Stimulated activated CD4-positive, alpha-beta T cell treated with anti-CD3 and anti-CD28 coated beads, Interleukin-2, amount 100 ng/mL, for 48 hours (primary cell): ENCODE measurements around the gene TINAGL1.
"Not testable (repeated sequence)": the region's sequence is repeated elsewhere in the genome, so short reads cannot be mapped to it uniquely, and the experiment has no call there.

Experiments
- DNase-seq, 2 donors: peaks; one replicate each; pipeline ENCODE4 v3.0.0-alpha.2; 2020

Gene TINAGL1

DNA sequence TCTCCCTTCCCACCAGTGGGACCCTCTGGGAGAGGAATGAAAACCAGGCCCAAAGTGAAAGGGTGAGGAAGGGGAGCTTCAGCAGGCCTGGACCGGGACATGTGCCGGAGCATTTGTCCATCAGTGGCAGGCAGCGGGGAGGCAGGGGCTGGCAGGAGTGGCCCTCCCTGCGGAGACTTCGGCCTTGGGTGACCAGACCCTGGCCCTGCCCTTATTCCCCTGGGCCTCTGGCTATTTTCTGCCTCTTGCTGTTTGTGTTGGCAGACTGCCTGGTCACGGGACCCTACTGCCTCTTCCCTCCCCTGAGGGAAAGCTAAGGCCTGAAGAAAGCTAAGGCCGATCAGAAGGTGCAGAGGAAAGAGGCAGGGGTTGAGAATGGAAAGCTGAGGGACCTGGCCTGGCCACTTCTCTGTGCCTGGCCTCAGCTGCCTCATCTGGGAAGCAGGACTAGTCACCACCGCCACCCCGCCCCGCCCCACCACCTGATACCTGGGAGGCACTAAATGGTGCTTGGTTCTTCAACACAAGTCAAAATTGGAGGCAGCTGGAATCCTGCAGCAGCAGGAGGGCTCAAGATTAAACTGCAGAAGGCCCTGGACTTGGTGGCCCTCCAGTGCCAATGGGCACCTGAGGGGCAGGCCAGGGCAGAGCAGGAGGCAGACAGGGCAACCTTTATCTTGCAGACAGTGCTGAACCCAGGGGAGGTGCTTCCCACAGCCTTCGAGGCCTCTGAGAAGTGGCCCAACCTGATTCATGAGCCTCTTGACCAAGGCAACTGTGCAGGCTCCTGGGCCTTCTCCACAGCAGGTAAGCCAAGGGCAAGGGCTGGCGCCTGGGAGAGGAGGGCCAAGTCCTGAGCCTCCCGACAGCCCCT is 7.9 kb downstream of the TINAGL1 start:
- DNase-seq, result no peak

GRCh38 chr1:31584869-31585735 is 8.8 kb downstream of the TINAGL1 start:
- DNase-seq, result no peak

GRCh38 chr1:31585736-31586365 is 9.5 kb downstream of the TINAGL1 start:
- DNase-seq, result no peak

DNA sequence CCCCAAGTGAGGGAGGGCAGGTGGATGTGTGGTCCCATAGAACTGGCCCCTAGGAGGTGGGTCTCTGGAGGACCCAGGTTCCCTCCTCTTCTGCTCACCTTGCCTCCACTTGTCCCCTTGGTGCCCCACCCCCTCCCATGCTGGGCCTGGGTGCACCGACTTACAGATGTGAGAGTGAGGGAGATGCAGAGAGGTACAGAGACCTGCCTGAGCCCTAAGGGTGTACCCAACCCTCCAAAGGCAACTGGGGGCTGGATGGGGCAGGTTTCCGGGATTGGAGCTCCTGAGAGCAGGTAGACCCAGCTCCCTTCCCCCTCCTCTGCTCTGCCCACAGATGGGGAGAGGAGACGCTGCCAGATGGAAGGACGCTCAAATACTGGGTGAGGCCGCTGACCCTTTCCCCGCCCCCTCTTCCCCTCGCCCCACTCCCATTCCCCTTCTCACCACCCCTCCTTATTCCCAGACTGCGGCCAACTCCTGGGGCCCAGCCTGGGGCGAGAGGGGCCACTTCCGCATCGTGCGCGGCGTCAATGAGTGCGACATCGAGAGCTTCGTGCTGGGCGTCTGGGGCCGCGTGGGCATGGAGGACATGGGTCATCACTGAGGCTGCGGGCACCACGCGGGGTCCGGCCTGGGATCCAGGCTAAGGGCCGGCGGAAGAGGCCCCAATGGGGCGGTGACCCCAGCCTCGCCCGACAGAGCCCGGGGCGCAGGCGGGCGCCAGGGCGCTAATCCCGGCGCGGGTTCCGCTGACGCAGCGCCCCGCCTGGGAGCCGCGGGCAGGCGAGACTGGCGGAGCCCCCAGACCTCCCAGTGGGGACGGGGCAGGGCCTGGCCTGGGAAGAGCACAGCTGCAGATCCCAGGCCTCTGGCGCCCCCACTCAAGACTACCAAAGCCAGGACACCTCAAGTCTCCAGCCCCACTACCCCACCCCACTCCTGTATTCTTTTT is 10.3 kb downstream of the TINAGL1 start:
- no peak for DNase-seq

DNA sequence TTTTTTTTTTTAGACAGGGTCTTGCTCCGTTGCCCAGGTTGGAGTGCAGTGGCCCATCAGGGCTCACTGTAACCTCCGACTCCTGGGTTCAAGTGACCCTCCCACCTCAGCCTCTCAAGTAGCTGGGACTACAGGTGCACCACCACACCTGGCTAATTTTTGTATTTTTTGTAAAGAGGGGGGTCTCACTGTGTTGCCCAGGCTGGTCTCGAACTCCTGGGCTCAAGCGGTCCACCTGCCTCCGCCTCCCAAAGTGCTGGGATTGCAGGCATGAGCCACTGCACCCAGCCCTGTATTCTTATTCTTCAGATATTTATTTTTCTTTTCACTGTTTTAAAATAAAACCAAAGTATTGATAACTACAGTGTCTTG is 11.0 kb downstream of the TINAGL1 start:
- DNase-seq, result not testable (repeated sequence)

- DNase-seq, result peak; percentile 47 to 55
These were observed 11.6 kb downstream of the TINAGL1 start for GRCh38 chr1:31587720-31588423.

- no peak for DNase-seq
These were observed 12.6 kb downstream of the TINAGL1 start for GRCh38 chr1:31588751-31589515.

DNA sequence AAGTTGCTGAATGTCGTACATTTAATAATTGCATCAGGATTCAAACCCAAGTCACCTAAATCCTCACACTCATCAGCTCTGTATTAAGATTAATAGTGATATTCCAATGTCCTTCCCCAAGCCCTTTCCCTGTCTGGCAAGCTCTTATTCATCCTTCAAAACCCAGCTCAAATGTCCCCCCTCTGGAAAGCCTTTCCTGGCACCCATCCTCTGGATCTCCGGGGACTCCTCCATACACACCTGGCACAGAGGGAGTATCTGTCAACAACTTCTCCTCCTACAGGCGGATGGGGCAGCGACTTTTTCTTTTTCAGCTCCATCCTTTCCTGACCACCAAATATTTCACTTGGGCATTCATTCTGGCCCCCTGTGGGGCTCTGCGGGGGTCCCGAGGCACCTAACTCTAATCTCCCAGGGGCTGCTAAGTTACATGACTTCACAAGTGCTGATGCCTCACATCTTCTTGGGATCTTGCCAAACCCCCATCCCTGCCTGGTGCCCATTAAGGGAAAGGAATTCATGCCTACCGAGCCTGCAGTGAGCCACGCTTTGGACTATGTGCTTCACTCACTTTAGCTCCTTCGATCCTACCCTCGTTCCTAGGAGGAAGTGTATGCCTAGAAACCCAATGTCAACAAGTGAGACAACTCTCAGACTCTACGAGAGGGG is 15.2 kb downstream of the TINAGL1 start:
- DNase-seq, result no peak

- DNase-seq, result no peak
These were observed 15.8 kb downstream of the TINAGL1 start for GRCh38 chr1:31592132-31592531.

DNA sequence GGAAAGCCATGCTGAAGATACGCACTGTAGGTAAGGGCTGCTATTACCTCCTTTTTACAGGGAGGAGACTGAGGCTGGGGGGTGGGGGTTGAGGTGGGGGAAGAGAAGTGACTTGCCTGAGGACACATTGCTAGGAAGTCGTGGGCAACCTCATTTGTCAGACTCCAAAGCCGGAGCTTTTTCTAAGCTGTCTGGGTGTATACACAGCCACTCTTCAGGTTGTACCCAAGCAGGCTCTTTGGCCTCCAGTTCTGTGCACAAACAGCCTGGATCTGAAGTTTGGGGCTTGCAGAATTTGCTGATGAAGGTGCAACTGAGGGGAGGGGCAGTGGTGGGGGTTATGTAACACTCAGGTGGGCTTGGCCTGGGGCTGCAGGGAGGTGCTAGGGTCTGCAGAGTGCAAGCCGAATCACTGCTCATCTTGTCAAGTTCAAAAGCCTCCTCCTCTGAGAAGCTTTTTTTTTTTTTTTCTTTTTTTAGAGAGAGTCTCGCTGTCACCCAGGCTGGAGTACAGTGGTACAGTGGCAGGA is 16.9 kb downstream of the TINAGL1 start:
- no peak for DNase-seq

DNA sequence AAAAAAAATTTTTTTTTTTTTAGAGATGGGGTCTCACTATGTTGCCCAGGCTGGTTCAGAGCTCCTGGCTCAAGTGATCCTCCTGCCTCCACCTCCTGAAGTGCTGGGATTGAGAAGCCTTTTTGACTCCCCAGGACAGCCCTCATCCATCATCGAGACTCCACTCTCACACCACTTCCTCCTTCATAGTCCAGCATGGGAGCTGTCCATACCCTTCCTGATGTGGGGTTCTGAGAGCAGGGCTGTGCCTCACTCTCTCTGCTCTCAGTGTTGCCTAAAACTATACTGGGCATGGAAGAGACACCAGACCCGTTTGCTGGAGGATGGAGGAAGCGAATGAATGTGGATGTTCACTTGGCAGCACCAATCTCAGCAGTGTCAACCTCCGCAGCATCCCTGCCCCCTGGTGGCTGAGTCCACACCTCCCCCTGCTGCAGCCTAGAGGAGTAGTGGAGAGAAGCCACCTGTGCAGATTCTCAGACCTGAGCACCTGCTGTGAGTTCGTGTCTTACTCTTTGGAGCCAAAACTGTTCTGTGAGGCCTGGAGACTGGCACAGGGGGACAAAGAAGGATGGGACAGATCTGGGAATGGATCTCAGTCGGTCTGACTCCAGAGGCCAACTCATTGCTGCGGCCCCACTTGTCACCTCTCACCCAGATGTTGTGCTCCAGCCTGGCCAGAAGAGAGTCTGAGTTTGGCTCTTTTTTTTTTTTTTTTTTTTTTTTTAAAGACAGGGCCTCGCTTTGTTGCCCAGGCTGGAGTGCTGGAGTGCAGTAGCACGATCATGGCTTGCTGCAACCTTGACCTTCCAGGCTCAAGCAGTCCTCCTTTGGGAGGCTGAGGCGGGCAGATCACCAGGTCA is 17.7 kb downstream of the TINAGL1 start:
- DNase-seq, result peak; percentile 35 to 75

GRCh38 chr1:31595836-31596736 is 19.8 kb downstream of the TINAGL1 start:
- DNase-seq, result no peak

DNA sequence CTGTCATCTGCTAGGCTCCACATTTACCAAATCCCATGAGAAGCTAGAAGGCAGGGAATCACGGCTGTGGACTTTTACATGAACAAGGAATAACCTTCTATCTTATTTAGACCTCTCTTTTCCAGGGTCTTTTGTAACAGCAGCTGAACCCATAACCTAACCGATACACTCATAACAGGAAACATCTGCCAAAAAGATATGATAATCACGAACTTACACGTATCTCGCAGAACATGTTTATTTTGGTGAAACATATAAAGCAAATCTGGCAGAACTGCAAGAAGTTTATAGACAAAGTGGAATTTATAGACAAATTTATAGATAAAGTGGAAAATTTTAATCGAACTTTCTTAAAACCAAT is 20.4 kb downstream of the TINAGL1 start:
- DNase-seq, result no peak

GRCh38 chr1:31598980-31599379 is 22.7 kb downstream of the TINAGL1 start:
- no peak for DNase-seq

DNA sequence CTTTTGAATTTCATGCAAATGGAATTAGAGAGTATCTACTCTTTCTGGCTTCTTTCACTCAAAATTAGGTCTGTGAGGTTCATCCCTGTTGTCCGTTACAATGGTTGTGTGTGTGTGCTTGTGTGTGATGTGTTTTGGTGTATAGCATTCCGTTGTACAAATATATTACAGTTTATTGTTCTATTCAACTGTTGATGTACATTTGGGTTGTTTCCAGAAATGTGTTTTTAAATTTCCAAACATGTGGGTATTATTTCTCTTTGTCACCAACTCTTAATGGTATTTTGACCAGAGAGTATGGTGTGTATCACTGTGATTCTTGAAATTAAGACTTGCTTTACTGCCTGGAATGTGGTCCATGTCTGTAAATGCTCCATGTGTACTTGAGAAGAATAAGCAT is 24.3 kb downstream of the TINAGL1 start:
- DNase-seq, result no peak

- no peak for DNase-seq
These were observed 25.8 kb downstream of the TINAGL1 start for GRCh38 chr1:31602081-31602480.

GRCh38 chr1:31605908-31606427 is 29.7 kb downstream of the TINAGL1 start:
- DNase-seq, result peak; percentile 7 to 16

- DNase-seq, result no peak
These were observed 31.0 kb downstream of the TINAGL1 start for GRCh38 chr1:31607360-31607759.
